GM18951 (cell line): ENCODE measurements around the gene COPS6.
A peak's percentile ranks its signal among the peaks of the same experiment; 100 is the strongest.

Experiments used
- POLR2A ChIP-seq: IDR thresholded peaks from 4 replicates; pipeline ENCODE4 v1.6.1; 2011; ENCODE audit warnings: mild to moderate bottlenecking; ENCODE audit not compliant: insufficient read length, insufficient read depth; ENCODE audit errors: extremely low read depth
- in situ Hi-C: fragments of 300-500 bp; cut with MboI; formaldehyde crosslinking; loops from one replicate; pipeline ENCODE4 v1.12.0; 2022; ENCODE audit warnings: low sequenced_read_pairs, mixed read lengths, inconsistent platforms; ENCODE audit not compliant: unreplicated experiment

The COPS6 gene

DNA sequence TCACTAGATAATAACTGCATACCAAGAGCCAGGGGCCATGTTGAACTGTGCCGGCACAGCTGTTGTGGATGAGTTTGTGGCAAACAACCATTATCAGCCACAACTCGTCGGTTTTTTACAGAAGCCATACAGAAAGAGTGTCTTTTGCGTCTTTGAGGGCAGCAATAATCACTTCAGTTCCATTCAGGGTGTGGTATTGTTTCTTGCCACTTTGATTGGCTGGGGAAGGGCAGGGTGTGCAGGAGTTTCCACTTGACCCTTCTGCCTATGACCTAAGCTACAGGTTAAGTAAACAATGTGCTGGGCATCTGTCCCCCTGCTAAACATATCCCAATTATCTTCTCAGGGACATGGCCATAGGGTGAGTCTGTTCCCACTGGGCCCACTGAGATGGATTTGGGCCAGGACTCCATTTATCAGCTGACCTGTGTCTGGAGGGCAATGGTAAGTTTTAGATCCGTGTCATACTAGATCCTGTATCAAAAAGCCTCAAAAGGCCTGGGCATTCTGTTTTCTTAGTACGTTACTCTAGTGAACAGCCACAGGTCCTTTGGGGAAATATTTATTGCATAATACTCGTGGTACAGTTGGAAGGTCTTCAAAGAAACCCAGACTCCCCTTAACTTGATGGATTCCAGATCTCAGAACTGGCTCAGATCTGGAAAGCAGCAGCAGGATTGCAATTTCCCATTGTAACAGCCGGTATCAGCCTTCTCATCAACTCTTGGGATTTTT is 23.1 kb upstream of the COPS6 start:
- no peak for TF ChIP-seq POLR2A
- in situ Hi-C loops, result no loop called here

DNA sequence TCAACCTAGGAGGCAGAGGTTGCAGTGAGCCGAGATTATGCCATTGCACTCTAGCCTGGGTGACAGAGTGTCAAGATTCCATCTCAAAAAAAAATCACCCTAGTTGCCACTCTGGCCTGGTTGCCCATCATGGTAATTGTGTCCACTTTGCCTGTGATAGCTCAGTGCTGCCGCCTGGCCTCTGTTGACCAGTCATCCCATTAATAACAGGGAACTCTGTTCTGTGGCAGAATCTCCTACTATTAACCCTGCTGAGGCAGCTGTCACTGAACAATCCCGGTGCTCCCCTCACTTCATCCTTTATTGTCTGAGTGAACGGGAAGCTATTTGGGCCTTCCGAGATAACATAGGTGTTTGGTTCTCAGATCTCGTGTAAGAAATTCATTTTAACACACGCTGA is 21.8 kb upstream of the COPS6 start:
- no peak for TF ChIP-seq POLR2A
- in situ Hi-C loops, result no loop called here

DNA sequence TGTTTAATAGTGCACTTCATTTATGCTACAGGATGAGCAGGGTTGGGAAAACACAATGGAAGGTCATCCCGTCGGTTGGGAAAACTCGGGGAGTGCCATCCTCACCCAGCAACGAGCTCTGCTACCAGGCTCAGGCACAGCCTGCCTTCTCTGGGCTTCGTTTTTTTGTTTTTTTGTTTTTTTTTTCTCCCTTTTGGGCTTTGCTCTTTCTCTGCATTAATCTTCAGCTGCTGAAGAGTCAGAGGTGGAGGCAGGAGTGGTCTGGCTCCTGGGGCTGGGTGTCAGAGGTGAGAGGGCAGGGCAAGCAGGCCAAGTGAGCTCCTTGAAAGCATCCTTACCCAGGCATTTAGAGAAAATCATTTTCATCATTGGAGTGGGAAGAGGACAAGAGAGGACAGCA is 18.8 kb upstream of the COPS6 start:
- no peak for TF ChIP-seq POLR2A

DNA sequence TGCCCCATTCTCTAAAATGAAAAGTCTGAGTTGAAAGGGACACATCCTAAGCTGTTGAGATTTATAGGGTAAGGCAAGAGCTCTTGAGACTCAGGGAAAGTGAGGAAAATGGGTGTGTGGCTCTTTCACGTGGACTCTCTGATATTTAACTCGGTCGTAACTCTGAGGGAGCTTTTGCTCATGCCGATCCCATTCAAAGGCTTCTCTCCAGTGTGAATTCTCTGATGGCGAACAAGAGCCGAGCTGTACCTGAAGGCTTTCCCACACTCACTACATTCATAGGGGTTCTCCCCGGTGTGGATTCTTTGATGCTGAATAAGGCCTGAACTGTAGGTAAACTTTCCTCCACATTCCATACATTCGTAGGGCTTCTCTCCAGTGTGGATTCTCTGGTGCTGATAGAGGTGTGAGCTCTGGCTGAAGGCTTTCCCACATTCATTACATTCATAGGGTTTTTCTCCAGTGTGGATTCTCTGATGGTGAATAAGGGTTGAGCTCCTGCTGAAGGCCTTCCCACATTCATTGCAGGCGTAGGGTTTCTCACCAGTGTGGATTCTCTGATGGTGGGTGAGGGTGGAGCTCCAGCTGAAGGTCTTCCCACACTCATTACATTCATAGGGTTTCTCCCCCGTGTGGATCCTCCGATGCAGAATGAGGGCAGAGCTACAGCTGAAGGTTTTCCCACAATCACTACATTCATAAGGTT is 17.6 kb upstream of the COPS6 start:
- in situ Hi-C loops, result no loop called here
- TF ChIP-seq POLR2A, result no peak

More for the DNA sequence above, 18.8 kb upstream of the COPS6 start:
- in situ Hi-C loops, result no loop called here

DNA sequence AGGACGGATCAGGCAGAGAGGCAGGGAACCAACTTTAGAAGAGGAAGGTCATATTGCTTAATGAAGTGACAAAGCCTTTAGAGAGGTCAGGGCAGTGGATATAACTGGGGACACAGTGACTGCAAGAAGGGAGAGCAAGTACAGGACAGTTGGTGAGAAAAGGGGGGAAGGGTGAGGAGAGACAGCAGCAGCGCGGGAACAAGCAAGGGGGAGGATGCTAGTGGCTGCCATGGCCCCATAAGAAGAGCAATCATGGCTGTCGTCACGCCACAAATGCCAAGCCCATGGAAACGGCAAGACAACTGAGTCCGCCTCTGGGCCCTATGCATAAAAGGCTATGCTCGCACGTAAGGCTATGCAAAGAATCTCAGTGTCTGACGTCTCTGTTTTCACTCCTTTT is 16.3 kb upstream of the COPS6 start:
- in situ Hi-C loops, result no loop called here
- no peak for TF ChIP-seq POLR2A

DNA sequence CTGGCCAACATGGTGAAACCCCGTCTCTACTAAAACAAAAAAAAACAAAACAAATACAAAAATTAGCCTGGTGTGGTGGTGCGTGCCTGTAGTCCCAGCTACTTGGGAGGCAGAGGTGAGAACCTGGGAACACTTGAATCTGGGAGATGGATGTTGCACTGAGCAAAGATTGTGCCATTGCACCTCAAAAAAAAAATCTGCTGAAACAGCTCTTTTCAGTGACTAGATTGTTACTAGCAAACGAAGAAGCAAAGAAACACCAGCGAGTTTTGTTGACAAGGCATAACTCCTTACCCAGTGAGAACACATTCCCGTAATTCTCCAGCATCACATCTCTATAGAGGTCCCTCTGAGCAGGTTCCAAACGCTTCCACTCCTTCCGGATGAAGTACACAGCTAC is 13.9 kb upstream of the COPS6 start:
- no peak for TF ChIP-seq POLR2A
- in situ Hi-C loops, result no loop called here

DNA sequence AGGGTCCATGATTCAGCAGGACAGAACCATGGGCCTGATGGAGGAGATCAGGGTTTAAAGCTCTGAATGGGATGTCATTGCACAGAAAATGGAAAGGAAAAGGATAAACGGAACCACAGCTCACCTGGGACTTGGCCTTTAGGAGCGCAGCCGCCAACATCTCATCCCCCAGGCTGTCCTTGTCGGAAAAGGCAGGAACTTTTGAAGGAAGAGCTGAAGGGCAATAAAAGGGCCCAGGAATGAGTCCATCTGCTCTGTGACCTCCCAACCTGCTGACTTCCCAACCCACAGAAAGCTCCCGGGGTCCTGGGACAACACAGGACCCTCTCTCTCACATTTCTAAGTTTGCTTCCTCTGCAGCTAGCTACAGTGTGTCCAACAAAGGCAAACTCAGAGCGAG is 13.4 kb upstream of the COPS6 start:
- TF ChIP-seq POLR2A, result no peak
- in situ Hi-C loops, result no loop called here

DNA sequence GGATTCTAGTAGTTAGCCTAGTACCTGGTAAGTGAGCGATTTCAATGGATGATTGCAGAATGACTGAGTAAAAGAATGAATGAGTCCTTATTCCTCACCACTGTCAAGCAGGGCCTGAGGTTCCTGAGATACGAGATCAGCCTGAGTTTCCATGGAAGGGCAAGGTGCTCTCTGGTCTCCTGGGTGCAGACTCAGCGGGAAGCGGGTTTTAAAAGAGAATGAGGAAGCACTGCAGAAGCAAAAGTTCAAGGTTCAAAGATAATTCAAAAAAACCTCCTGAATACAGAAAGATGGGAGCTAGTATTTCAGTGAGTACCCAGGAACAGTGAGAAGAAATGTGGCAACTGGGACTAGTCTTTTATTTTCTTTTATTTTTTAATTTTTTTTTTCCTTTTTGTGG is 11.6 kb upstream of the COPS6 start:
- no peak for TF ChIP-seq POLR2A

DNA sequence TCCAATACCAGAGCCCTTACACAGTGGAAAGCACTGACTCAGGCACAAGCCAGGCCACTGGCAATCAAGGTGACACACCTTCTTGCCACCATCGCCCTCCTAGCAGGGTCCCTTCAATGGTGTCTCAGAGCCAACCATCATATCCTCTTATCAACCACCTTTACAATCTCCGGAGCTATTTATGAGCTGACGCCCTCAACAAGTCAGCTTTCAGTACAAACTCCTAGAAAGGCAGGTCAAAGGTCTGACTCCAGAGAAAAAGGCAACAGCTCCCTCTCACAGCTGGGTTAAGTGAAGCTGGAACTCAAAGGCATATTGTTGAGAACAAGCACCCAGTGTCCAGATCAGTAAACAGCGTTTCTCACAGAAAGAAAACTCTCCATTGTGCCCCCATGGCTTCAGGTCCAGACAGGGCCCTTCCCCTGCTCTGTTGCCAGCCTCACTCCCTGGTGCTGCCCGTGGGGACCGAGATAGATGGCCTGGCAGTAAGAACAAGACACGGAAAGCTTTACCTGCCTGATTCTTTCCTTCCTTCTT is 9.7 kb upstream of the COPS6 start:
- in situ Hi-C loops, result no loop called here
- TF ChIP-seq POLR2A, result no peak

More for the DNA sequence above, 11.6 kb upstream of the COPS6 start:
- in situ Hi-C loops, result no loop called here

DNA sequence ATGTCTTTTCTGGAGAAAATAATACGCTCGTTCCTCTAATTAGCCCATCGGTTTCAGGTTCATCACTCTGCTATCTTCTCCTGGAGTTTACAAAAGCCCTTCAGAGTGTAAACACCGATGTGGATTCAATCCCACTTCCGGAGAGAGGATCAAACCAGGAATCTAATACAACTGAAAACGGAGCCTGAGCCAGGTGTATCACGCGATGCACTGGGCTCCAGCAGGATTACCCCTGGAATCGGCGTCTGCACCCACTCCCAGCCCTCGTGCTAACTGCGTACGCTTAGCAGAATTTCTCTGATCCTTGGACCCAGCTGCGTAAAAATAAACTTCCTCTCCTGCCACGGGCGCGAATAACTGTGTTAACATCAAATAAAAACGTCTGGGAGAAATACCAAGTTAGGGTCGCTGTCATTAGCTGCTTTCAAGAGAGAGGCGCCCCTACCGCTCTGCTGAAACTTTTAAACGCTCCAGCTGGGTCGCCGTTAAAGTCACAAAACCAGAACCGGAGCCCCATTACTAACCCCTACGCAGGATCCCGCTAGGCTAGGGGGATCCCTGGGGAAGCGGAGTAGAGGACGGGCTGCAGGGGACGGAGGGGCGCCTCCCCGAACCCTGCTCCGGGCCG is 7.7 kb upstream of the COPS6 start:
- in situ Hi-C loops, result no loop called here
- TF ChIP-seq POLR2A, result no peak

DNA sequence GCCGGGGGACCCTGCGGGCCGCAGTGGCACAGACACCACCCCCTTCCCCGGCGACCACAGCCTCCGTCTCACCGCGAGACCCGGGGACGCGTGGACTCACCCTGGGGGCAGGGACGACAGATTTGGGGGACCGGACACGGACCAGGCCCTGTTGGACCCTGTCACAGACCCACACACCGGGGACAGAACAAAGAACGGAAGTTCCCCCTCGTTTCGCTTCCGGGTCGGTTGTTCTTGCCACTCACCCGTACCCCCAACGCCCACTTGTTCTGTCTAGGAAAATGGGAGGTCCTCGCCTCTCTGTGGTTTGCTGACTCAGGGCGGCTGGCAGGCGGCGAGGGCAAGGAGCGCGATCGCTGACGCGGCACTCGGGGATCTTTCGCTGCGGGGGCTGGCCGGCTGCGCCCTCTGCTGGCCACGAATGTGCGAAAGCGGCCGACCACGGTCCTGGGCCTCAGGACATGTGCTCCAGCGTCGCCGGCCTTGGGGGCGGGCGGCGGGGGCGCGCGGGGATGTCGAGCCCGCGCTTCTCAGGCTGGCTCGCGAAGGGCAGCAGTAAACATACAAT is 7.2 kb upstream of the COPS6 start, which contains the start of gene ZNF3:
Gene ZNF3 (minus strand): TSS at position 189 of the 568 bp plus-strand sequence. CDS start 4,366 bp downstream, outside the sequence.
- in situ Hi-C loops, result no loop called here
- peak; percentile 83 for TF ChIP-seq POLR2A

DNA sequence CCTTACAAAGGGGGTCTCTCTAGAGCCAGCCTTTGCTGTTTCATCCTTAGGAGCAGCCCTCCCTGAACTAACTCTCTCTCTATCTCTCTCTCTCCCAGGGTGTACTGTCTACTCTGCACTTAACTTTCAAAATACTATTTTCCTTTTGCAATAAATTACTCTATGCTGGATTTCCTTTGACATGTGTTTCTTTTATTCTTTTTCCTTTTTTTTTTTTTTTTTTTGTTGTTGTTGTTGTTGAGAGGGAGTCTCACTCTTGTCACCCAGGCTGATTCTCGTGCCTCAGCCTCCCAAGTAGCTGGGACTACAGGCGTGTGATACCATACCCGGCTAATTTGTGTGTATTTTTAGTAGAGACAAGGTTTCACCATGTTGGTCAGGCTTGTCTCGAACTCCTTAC is 5.8 kb upstream of the COPS6 start:
- in situ Hi-C loops, result no loop called here
- TF ChIP-seq POLR2A, result no peak

DNA sequence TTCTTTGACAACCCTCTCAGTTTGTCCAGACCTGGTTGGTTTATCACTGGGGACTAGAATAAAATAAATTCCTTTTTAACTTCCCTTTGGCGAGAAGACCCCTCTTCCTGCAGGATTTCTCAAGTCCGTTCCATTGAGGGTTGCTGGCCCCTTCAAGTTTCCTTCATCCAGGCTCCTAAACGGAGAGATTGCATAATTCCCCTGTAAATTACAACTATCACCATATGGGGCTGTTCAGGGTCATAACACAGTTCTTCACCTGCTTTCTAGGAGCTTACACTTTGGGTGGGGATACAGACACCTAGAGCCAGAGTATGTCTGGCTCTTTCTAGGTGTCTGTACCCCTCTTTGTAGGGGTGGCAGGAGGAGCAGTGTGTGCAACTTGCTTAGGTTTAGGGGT is 3.3 kb upstream of the COPS6 start:
- TF ChIP-seq POLR2A, result no peak
- in situ Hi-C loops, result no loop called here
